HCT116 (cell line): Measurements from ENCODE around the gene ZSWIM4. TPM values are rescaled to one million over a fixed set of nuclear protein-coding genes. Genes with fewer than 3 reads are reported as not detected.

Experiments
- ATAC-seq: fragments of 200-7000 bp; cut with Tn5 transposase; 2 replicates; pipeline ENCODE4 v1.9.1; 2020; ENCODE audit warnings: mild to moderate bottlenecking, moderate library complexity
- BruUV-seq: library from RNA; stranded (reverse); fragments of 400-500 nt; replicated peaks from 2 replicates; lab custom pipeline; 2021; lab: Mats Ljungman, UMichigan
- CTCF ChIA-PET: fragments of 300-600 bp; sonication (Branson Sonifier 250); formaldehyde crosslinking; loops from one replicate; lab custom pipeline; 2021; ENCODE audit warnings: antibody characterized with exemption; lab: Charles Lee
- POLR2A ChIA-PET: fragments of 300-600, 350-600 bp; sonication (Branson Sonifier 250); formaldehyde crosslinking; loops from one replicate; lab custom pipeline; 2021; ENCODE audit warnings: antibody characterized with exemption; lab: Charles Lee
- RAD21 ChIA-PET, 2 experiments: fragments of 300-600 bp; sonication (Branson Sonifier 250); formaldehyde crosslinking; loops; one replicate each; lab custom pipeline; 2023; ENCODE audit warnings: low total read pairs in 2 of 2; ENCODE audit not compliant: uncharacterized antibody in 2 of 2, unreplicated experiment in 2 of 2, low non-redundant PET in 1 of 2; lab: Charles Lee
- DNase-seq: peaks from one replicate; pipeline ENCODE4 v3.0.0-alpha.2; 2010; ENCODE audit warnings: low read depth, low spot score
- H2AFZ ChIP-seq: fragments of 200-600 bp; shearing (Covaris generic), sonication (generic); 2 replicates; pipeline ENCODE4 v1.6.1; 2017; ENCODE audit warnings: low read depth, mixed run types, mixed read lengths, antibody characterized with exemption, low read length; ENCODE audit not compliant: poor library complexity, severe bottlenecking
- H3K27ac ChIP-seq: 2 replicates; pipeline ENCODE4 v1.5.1; 2012; ENCODE audit warnings: low read depth, low read length
- H3K27me3 ChIP-seq: fragments of 200-600 bp; sonication (generic); 2 replicates; pipeline ENCODE4 v1.6.1; 2016; ENCODE audit warnings: mixed run types, low read length, mixed read lengths; ENCODE audit not compliant: insufficient read depth
- H3K36me3 ChIP-seq, 2 experiments: fragments of 200-500 bp in 1 of 2; fragments of 200-600 bp in 1 of 2; sonication (Bioruptor generic) in 1 of 2; sonication (generic) in 1 of 2; 2 replicates each; pipeline versions ENCODE4 v1.5.1 to v1.6.1; 2014 to 2016; ENCODE audit warnings: low read length in 2 of 2, inconsistent platforms in 1 of 2, mixed read lengths in 1 of 2, mixed run types in 1 of 2; ENCODE audit not compliant: insufficient read depth in 2 of 2, control insufficient read depth in 1 of 2
- H3K4me1 ChIP-seq, 2 experiments: fragments of 200-600 bp in 1 of 2; sonication (generic) in 1 of 2; 2 replicates each; pipeline versions ENCODE4 v1.5.1 to v1.6.1; 2012 to 2017; ENCODE audit warnings: low read length in 2 of 2, inconsistent platforms in 1 of 2, mild to moderate bottlenecking in 1 of 2, mixed read lengths in 1 of 2, mixed run types in 1 of 2, moderate library complexity in 1 of 2; ENCODE audit not compliant: insufficient read depth in 2 of 2, control insufficient read depth in 1 of 2
- H3K4me2 ChIP-seq: fragments of 200-600 bp; sonication (generic); 2 replicates; pipeline ENCODE4 v1.6.1; 2017; ENCODE audit warnings: mixed run types, low read length, mixed read lengths
- H3K4me3 ChIP-seq, 2 experiments: fragments of 200-600 bp in 1 of 2; sonication (generic) in 1 of 2; replicated peaks in 1 of 2; 2 replicates each; pipeline ENCODE4 v1.5.1; 2011 to 2016; ENCODE audit warnings: low read length in 2 of 2, control low read depth in 1 of 2, low read depth in 1 of 2, mild to moderate bottlenecking in 1 of 2, mixed read lengths in 1 of 2, mixed run types in 1 of 2
- H3K79me2 ChIP-seq: fragments of 200-600 bp; sonication (generic); 2 replicates; pipeline ENCODE4 v1.6.1; 2017; ENCODE audit warnings: mild to moderate bottlenecking, mixed run types, low read length, moderate library complexity, mixed read lengths; ENCODE audit not compliant: insufficient read depth
- H3K9ac ChIP-seq: fragments of 200-600 bp; sonication (generic); 2 replicates; pipeline ENCODE4 v1.6.1; 2016; ENCODE audit warnings: low read length, mixed read lengths
- H3K9me2 ChIP-seq: fragments of 200-600 bp; sonication (generic), shearing (Covaris generic); 2 replicates; pipeline ENCODE4 v1.6.1; 2017; ENCODE audit warnings: mixed run types, mild to moderate bottlenecking, moderate library complexity; ENCODE audit not compliant: insufficient read depth
- H3K9me3 ChIP-seq, 2 experiments: fragments of 200-500 bp in 1 of 2; fragments of 200-600 bp in 1 of 2; sonication (Bioruptor generic) in 1 of 2; sonication (generic) in 1 of 2; 2 replicates each; pipeline ENCODE4 v1.6.1; 2014 to 2017; ENCODE audit warnings: low read length in 2 of 2, mixed read lengths in 2 of 2, inconsistent platforms in 1 of 2, low read depth in 1 of 2, mild to moderate bottlenecking in 1 of 2, mixed run types in 1 of 2, moderate library complexity in 1 of 2; ENCODE audit not compliant: control insufficient read depth in 1 of 2, insufficient read depth in 1 of 2
- H4K20me1 ChIP-seq: fragments of 200-600 bp; sonication (generic), shearing (Covaris generic); 2 replicates; pipeline ENCODE4 v1.6.1; 2017; ENCODE audit warnings: mixed run types, mild to moderate bottlenecking, moderate library complexity; ENCODE audit not compliant: insufficient read depth
- CEBPB ChIP-seq: IDR thresholded peaks from 2 replicates; pipeline ENCODE4 v1.6.1; 2012; ENCODE audit warnings: low read depth
- EZH2phosphoT487 ChIP-seq: fragments of 200-600 bp; IDR thresholded peaks from 2 replicates; pipeline ENCODE4 v1.6.1; 2018; ENCODE audit warnings: antibody characterized with exemption, borderline replicate concordance
- SP1 ChIP-seq: IDR thresholded peaks from 2 replicates; pipeline ENCODE4 v1.6.1; 2012; ENCODE audit warnings: low read depth
- SRF ChIP-seq: IDR thresholded peaks from 2 replicates; pipeline ENCODE4 v1.6.1; 2012; ENCODE audit warnings: low read depth
- YY1 ChIP-seq: IDR thresholded peaks from 2 replicates; pipeline ENCODE4 v1.6.1; 2011; ENCODE audit warnings: low read length, low read depth, moderate library complexity, mild to moderate bottlenecking; ENCODE audit not compliant: insufficient replicate concordance; ENCODE audit errors: extremely low read depth
- ZFX ChIP-seq: fragments of 450-650 bp; IDR thresholded peaks from 2 replicates; pipeline ENCODE4 v1.6.1; 2017
- ZNF274 ChIP-seq: fragments of 200-500 bp; sonication (Bioruptor generic); IDR thresholded peaks from 2 replicates; pipeline ENCODE4 v1.6.1; 2014; ENCODE audit warnings: mild to moderate bottlenecking, low read depth, low read length, inconsistent platforms
- intact Hi-C: fragments of 100-400 bp; cut with micrococcal nuclease; formaldehyde crosslinking; loops from 2 replicates; pipeline ENCODE4 v1.10.0; 2022
- total RNA-seq: library from RNA; stranded (reverse); gene quantifications from one replicate; pipeline ENCODE4 v1.2.1, GENCODE V29; 2021; ENCODE audit not compliant: unreplicated experiment
- TF ChIP-seq, protein P1 (sequence below): IDR thresholded peaks from 2 replicates; pipeline ENCODE4 v1.6.1; 2012; ENCODE audit warnings: low read depth

ZSWIM4 gene
- total RNA-seq, 1 experiment from 2014 or later: 9.8 TPM

GRCh38 chr19:13827656-13828055, 32.4 kb downstream of the ZSWIM4 start:
- H3K27ac ChIP-seq: no peak overlapping the region
- no TSS peak for BruUV-seq
- H3K4me3 ChIP-seq: no peak overlapping the region
- DNase-seq (no peak), ATAC-seq (no peak)
- H3K27me3 ChIP-seq: no peaks in the 10 kb centered on the region
- peaks cover 3 to 15% of the 10 kb centered on the region in 2 experiments; a peak in 3 of 4 replicates for H3K4me1 ChIP-seq
- no peak overlapping the region for H2AFZ ChIP-seq
- H3K9me3 ChIP-seq: no peaks in the 10 kb centered on the region
- H4K20me1 ChIP-seq: no peaks in the 10 kb centered on the region
- H3K9me2 ChIP-seq: no peaks in the 10 kb centered on the region
- H3K9ac ChIP-seq: no peak overlapping the region
- ChIA-PET POLR2A (interaction anchor here (1.2 kb wide), 1 partner anchor 8 kb away, joined by 5 read pairs; no protein-coding TSS in a partner anchor), CTCF (no interaction called here), RAD21 (no interaction called here)
- TF ChIP-seq SP1: no peak
- H3K79me2 ChIP-seq: no peaks in the 10 kb centered on the region
- H3K36me3 ChIP-seq: no peaks in the 10 kb centered on the region
- H3K4me2 ChIP-seq: no peak overlapping the region
- intact Hi-C loops: no loop called here

- intact Hi-C loops: no loop called here
Observed at GRCh38 chr19:13830114-13830740, 35.0 kb downstream of the ZSWIM4 start.

More at GRCh38 chr19:13830114-13830740, 35.0 kb downstream of the ZSWIM4 start:
- Histone ChIP-seq H3K4me2 (no peak overlapping the region), H3K79me2 (0 out of 2 replicates have a peak, but pooled peaks cover 3% of the 10 kb centered on the region), H3K27ac (no peak overlapping the region), H3K4me3 (no peak overlapping the region), H3K9ac (no peak overlapping the region), H3K36me3 (no peaks in the 10 kb centered on the region), H3K27me3 (no peaks in the 10 kb centered on the region), H3K9me3 (no peaks in the 10 kb centered on the region), H3K4me1 (peaks cover 14 to 35% of the 10 kb centered on the region in 2 experiments; a peak in 3 of 4 replicates), H2AFZ (no peak overlapping the region), H4K20me1 (no peaks in the 10 kb centered on the region; the same call in 1 of the 2 replicates), H3K9me2 (no peaks in the 10 kb centered on the region)
- TF ChIP-seq CEBPB (no peak), EZH2phosphoT487 (no peak), SP1 (no peak), ZFX (no peak), YY1 (no peak), ZNF274 (no peak), SRF (no peak)
- TF ChIP-seq, protein P1, sequence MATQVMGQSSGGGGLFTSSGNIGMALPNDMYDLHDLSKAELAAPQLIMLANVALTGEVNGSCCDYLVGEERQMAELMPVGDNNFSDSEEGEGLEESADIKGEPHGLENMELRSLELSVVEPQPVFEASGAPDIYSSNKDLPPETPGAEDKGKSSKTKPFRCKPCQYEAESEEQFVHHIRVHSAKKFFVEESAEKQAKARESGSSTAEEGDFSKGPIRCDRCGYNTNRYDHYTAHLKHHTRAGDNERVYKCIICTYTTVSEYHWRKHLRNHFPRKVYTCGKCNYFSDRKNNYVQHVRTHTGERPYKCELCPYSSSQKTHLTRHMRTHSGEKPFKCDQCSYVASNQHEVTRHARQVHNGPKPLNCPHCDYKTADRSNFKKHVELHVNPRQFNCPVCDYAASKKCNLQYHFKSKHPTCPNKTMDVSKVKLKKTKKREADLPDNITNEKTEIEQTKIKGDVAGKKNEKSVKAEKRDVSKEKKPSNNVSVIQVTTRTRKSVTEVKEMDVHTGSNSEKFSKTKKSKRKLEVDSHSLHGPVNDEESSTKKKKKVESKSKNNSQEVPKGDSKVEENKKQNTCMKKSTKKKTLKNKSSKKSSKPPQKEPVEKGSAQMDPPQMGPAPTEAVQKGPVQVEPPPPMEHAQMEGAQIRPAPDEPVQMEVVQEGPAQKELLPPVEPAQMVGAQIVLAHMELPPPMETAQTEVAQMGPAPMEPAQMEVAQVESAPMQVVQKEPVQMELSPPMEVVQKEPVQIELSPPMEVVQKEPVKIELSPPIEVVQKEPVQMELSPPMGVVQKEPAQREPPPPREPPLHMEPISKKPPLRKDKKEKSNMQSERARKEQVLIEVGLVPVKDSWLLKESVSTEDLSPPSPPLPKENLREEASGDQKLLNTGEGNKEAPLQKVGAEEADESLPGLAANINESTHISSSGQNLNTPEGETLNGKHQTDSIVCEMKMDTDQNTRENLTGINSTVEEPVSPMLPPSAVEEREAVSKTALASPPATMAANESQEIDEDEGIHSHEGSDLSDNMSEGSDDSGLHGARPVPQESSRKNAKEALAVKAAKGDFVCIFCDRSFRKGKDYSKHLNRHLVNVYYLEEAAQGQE: no peak
- CTCF ChIA-PET: interaction anchor here (0.7 kb wide), 1 partner anchor 539 kb away, joined by 3 read pairs; no protein-coding TSS in a partner anchor
- no peak for DNase-seq
- no TSS peak for BruUV-seq
- POLR2A ChIA-PET: no interaction called here
- no peak for ATAC-seq
- RAD21 ChIA-PET: no interaction called here
